SK-N-SH (cell line): ENCODE data around the gene LDAH. TPM values are rescaled to one million over a fixed set of nuclear protein-coding genes. Genes with fewer than 3 reads are reported as not detected.

Source experiments
- CTCF ChIA-PET: fragments of 300-600, 350-600 bp; formaldehyde crosslinking; extraction: SDS; loops from one replicate; lab custom pipeline; 2021; lab: Yijun Ruan, JAX
- POLR2A ChIA-PET: fragments of 350-600 bp; sonication (Branson Sonifier 250); formaldehyde crosslinking; extraction: SDS; loops from one replicate; lab custom pipeline; 2020; ENCODE audit warnings: antibody characterized with exemption, inconsistent platforms; lab: Yijun Ruan, JAX
- DNase-seq: peaks from one replicate; pipeline ENCODE4 v3.0.0; 2012
- H2AFZ ChIP-seq: fragments of 200-600 bp; sonication (generic); 2 replicates; pipeline ENCODE4 v1.8.1; 2016; ENCODE audit warnings: antibody characterized with exemption, mild to moderate bottlenecking, low read depth
- H3F3A ChIP-seq: fragments of 200-600 bp; sonication (generic); replicated peaks from 2 replicates; pipeline ENCODE3; 2016; ENCODE audit warnings: antibody characterized with exemption, mild to moderate bottlenecking; ENCODE audit not compliant: insufficient read depth
- H3K27ac ChIP-seq, 2 experiments: fragments of 200-500 bp in 1 of 2; fragments of 200-600 bp in 1 of 2; sonication (Bioruptor generic) in 1 of 2; sonication (generic), shearing (Covaris generic) in 1 of 2; 2 replicates each; pipeline versions ENCODE4 v1.5.1 to v1.6.1; 2014 to 2016; ENCODE audit warnings: low read depth in 2 of 2, inconsistent platforms in 1 of 2, low read length in 1 of 2, mild to moderate bottlenecking in 1 of 2, mixed read lengths in 1 of 2
- H3K27me3 ChIP-seq: fragments of 200-600 bp; sonication (generic), shearing (Covaris generic); 2 replicates; pipeline ENCODE4 v1.6.1; 2016; ENCODE audit warnings: mixed run types; ENCODE audit not compliant: insufficient read depth
- H3K36me3 ChIP-seq, 2 experiments: fragments of 200-500 bp in 1 of 2; fragments of 200-600 bp in 1 of 2; sonication (Bioruptor generic) in 1 of 2; sonication (generic) in 1 of 2; replicated peaks in 1 of 2; 2 replicates each; pipeline versions ENCODE3 to v1.5.1; 2014 to 2016; ENCODE audit warnings: low read length in 1 of 2, mild to moderate bottlenecking in 1 of 2; ENCODE audit not compliant: insufficient read depth in 2 of 2, control insufficient read depth in 1 of 2
- H3K4me1 ChIP-seq, 2 experiments: fragments of 200-500 bp in 1 of 2; fragments of 200-600 bp in 1 of 2; sonication (Bioruptor generic) in 1 of 2; sonication (generic), shearing (Covaris generic) in 1 of 2; 2 replicates each; pipeline versions ENCODE4 v1.5.1 to v1.6.1; 2014 to 2016; ENCODE audit warnings: low read depth in 1 of 2, low read length in 1 of 2, mixed run types in 1 of 2; ENCODE audit not compliant: insufficient read depth in 2 of 2, control insufficient read depth in 1 of 2
- H3K4me2 ChIP-seq: fragments of 200-600 bp; sonication (generic), shearing (Covaris generic); 2 replicates; pipeline ENCODE4 v1.6.1; 2017; ENCODE audit warnings: mixed run types
- H3K4me3 ChIP-seq, 2 experiments: fragments of 200-500 bp in 1 of 2; fragments of 200-600 bp in 1 of 2; sonication (Bioruptor generic) in 1 of 2; sonication (generic), shearing (Covaris generic) in 1 of 2; 2 replicates each; pipeline versions ENCODE4 v1.5.1 to v1.8.1; 2014 to 2016; ENCODE audit warnings: low read depth in 2 of 2, inconsistent platforms in 1 of 2, low read length in 1 of 2, mild to moderate bottlenecking in 1 of 2, mixed read lengths in 1 of 2, moderate library complexity in 1 of 2
- H3K79me2 ChIP-seq: fragments of 200-600 bp; sonication (generic); 2 replicates; pipeline ENCODE4 v1.8.1; 2017; ENCODE audit warnings: mild to moderate bottlenecking; ENCODE audit not compliant: insufficient read depth
- H3K9ac ChIP-seq: fragments of 200-600 bp; sonication (generic); 2 replicates; pipeline ENCODE4 v1.6.1; 2017; ENCODE audit warnings: mixed run types
- H3K9me2 ChIP-seq: fragments of 200-600 bp; sonication (generic); 2 replicates; pipeline ENCODE4 v1.6.1; 2017; ENCODE audit warnings: mixed run types
- H3K9me3 ChIP-seq: fragments of 200-600 bp; sonication (generic); 2 replicates; pipeline ENCODE4 v1.6.1; 2017; ENCODE audit warnings: mixed run types, mild to moderate bottlenecking, moderate library complexity
- H4K20me1 ChIP-seq: fragments of 200-600 bp; sonication (generic); 2 replicates; pipeline ENCODE4 v1.6.1; 2017; ENCODE audit warnings: mild to moderate bottlenecking, mixed run types; ENCODE audit not compliant: insufficient read depth
- GABPA ChIP-seq: IDR thresholded peaks from 2 replicates; pipeline ENCODE4 v1.4.0; 2012; ENCODE audit warnings: low read depth, mild to moderate bottlenecking
- PBX3 ChIP-seq: IDR thresholded peaks from 2 replicates; pipeline ENCODE4; 2012
- RCOR1 ChIP-seq: fragments of 150-350 bp; IDR thresholded peaks from 2 replicates; pipeline ENCODE4 v1.6.1; 2017; ENCODE audit warnings: antibody characterized with exemption, low read length
- SMC3 ChIP-seq: IDR thresholded peaks from 2 replicates; pipeline ENCODE4 v1.6.1; 2012; ENCODE audit warnings: low read depth, low read length, improper control_type of control experiment
- TEAD4 ChIP-seq: IDR thresholded peaks from 2 replicates; pipeline ENCODE4 v1.4.0; 2012; ENCODE audit warnings: mild to moderate bottlenecking, borderline replicate concordance; ENCODE audit not compliant: insufficient read depth
- ZBTB33 ChIP-seq: IDR thresholded peaks from 2 replicates; pipeline ENCODE4 v1.4.0; 2012; ENCODE audit warnings: low read depth, borderline replicate concordance
- WGBS: methylation state at CpG from one replicate; pipeline ENCODE4 v1.1.6; 2017; ENCODE audit warnings: low lambda C conversion rate; 5-methylcytosine and 5-hydroxymethylcytosine counted together
- polyA plus RNA-seq, 3 experiments: library from polyadenylated mRNA; depleted of rRNA; stranded (reverse); fragments of >200 nt; gene quantifications; 2 replicates each; pipeline ENCODE4 v1.2.3, GENCODE V29; 2012

The LDAH gene
- polyA plus RNA-seq, 1 of the 3 experiments (the other 2 are of a cell fraction): 12.7 TPM

GRCh38 chr2:20638014-20638413 is 184.9 kb downstream of the LDAH start:
- no peaks in the 10 kb centered on the region for H3K9me2 ChIP-seq
- TF ChIP-seq TEAD4 (no peak), PBX3 (no peak), RCOR1 (no peak), SMC3 (no peak), GABPA (no peak)
- no peaks in the 10 kb centered on the region for H3K27me3 ChIP-seq
- H3K36me3 ChIP-seq: peaks cover 0 to 11% of the 10 kb centered on the region in 2 experiments
- H3K4me3 ChIP-seq: no peak overlapping the region
- H2AFZ ChIP-seq: no peak overlapping the region
- H3F3A ChIP-seq: no peaks in the 10 kb centered on the region
- 87% methylated on average over 10 of the region's 13 CpGs for WGBS
- H4K20me1 ChIP-seq: peaks cover 9% of the 10 kb centered on the region
- H3K4me2 ChIP-seq: no peak overlapping the region
- H3K9me3 ChIP-seq: no peaks in the 10 kb centered on the region
- CTCF ChIA-PET: interaction anchor here (0.6 to 10.9 kb wide), 8 partner anchors 9 to 259 kb away, joined by 3 to 156 read pairs (median 22); partner anchors contain the start of genes HS1BP3 and RHOB
- POLR2A ChIA-PET: no interaction called here
- no peaks in the 10 kb centered on the region for H3K79me2 ChIP-seq
- peaks cover 29 to 38% of the 10 kb centered on the region in 2 experiments for H3K4me1 ChIP-seq
- DNase-seq: no peak
- H3K27ac ChIP-seq: no peak overlapping the region
- no peak overlapping the region for H3K9ac ChIP-seq

GRCh38 chr2:20637147-20637546 is 185.8 kb downstream of the LDAH start:
- no peak for TF ChIP-seq ZBTB33
- TF ChIP-seq, all 33 proteins: peak for 0
- Histone ChIP-seq H3K27me3 (no peaks in the 10 kb centered on the region), H2AFZ (no peak overlapping the region), H3K4me2 (no peak overlapping the region), H3K9me3 (no peaks in the 10 kb centered on the region), H3K9me2 (no peaks in the 10 kb centered on the region), H3K79me2 (no peaks in the 10 kb centered on the region), H3K36me3 (peaks cover 0 to 9% of the 10 kb centered on the region in 2 experiments), H3K27ac (no peak overlapping the region), H4K20me1 (peaks cover 8% of the 10 kb centered on the region), H3K4me1 (peaks cover 27 to 33% of the 10 kb centered on the region in 2 experiments), H3K4me3 (no peak overlapping the region), H3F3A (no peaks in the 10 kb centered on the region), H3K9ac (no peak overlapping the region)
- no peak for DNase-seq
- CTCF ChIA-PET: interaction anchor here (1.0 to 10.9 kb wide), 9 partner anchors 9 to 259 kb away, joined by 3 to 156 read pairs (median 37); partner anchors contain the start of genes HS1BP3 and RHOB
- POLR2A ChIA-PET: no interaction called here
- WGBS: 81% methylated on average over 11 of the region's 13 CpGs
